OCI-LY7 (cell line): ENCODE data around the gene GPX3. TPM values are rescaled to one million over a fixed set of nuclear protein-coding genes. Genes with fewer than 3 reads are reported as not detected.

ENCODE experiments used
- BruUV-seq: library from RNA; stranded (reverse); fragments of 400-500 nt; replicated peaks from 2 replicates; lab custom pipeline; 2021; lab: Mats Ljungman, UMichigan
- CTCF ChIA-PET: fragments of 300-600 bp; sonication (Branson Sonifier 250); formaldehyde crosslinking; loops from one replicate; lab custom pipeline; 2022; ENCODE audit warnings: antibody characterized with exemption; ENCODE audit not compliant: unreplicated experiment; lab: Charles Lee
- POLR2A ChIA-PET: fragments of 300-600 bp; sonication (Branson Sonifier 250); formaldehyde crosslinking; loops from one replicate; lab custom pipeline; 2022; ENCODE audit warnings: antibody characterized with exemption; lab: Charles Lee
- DNase-seq: peaks from one replicate; pipeline ENCODE4 v3.0.0-alpha.2; 2015; ENCODE audit warnings: low spot score
- H2AFZ ChIP-seq: fragments of 200-600 bp; sonication (generic), shearing (Covaris generic); 2 replicates; pipeline ENCODE4 v1.6.1; 2014; ENCODE audit warnings: mild to moderate bottlenecking, antibody characterized with exemption, low read length, moderate library complexity
- H3K27ac ChIP-seq: fragments of 200-600 bp; sonication (generic); 2 replicates; pipeline ENCODE4 v1.5.1; 2014; ENCODE audit warnings: mixed run types, low read depth, mild to moderate bottlenecking, moderate library complexity, low read length, inconsistent platforms; ENCODE audit not compliant: poor library complexity, severe bottlenecking
- H3K36me3 ChIP-seq: fragments of 200-600 bp; sonication (generic); 2 replicates; pipeline ENCODE4 v1.6.1; 2014; ENCODE audit warnings: mild to moderate bottlenecking, antibody characterized with exemption, low read length, moderate library complexity, mixed read lengths; ENCODE audit not compliant: insufficient read depth
- H3K4me1 ChIP-seq: fragments of 200-600 bp; sonication (generic); 2 replicates; pipeline ENCODE4 v1.5.1; 2014; ENCODE audit warnings: mild to moderate bottlenecking, low read length; ENCODE audit not compliant: insufficient read depth, poor library complexity, severe bottlenecking
- H3K4me2 ChIP-seq: fragments of 200-600 bp; sonication (generic); 2 replicates; pipeline ENCODE4 v1.6.1; 2014; ENCODE audit warnings: mild to moderate bottlenecking, low read length
- H3K4me3 ChIP-seq: fragments of 200-600 bp; sonication (generic); 2 replicates; pipeline ENCODE4 v1.5.1; 2014; ENCODE audit warnings: mild to moderate bottlenecking, low read depth, low read length; ENCODE audit not compliant: poor library complexity, severe bottlenecking
- H3K79me2 ChIP-seq: fragments of 200-600 bp; sonication (generic); 2 replicates; pipeline ENCODE4 v1.6.1; 2016; ENCODE audit warnings: low read depth, mild to moderate bottlenecking, low read length, moderate library complexity, mixed read lengths; ENCODE audit not compliant: insufficient read depth
- H3K9me2 ChIP-seq: fragments of 200-600 bp; sonication (generic); 2 replicates; pipeline ENCODE4 v1.6.1; 2016; ENCODE audit warnings: mild to moderate bottlenecking, low read length, mixed read lengths; ENCODE audit not compliant: insufficient read depth
- H3K9me3 ChIP-seq: fragments of 200-600 bp; sonication (generic); 2 replicates; pipeline ENCODE4 v1.6.1; 2014; ENCODE audit warnings: mild to moderate bottlenecking, mixed run types, low read length, mixed read lengths
- H4K20me1 ChIP-seq: fragments of 200-600 bp; sonication (generic); 2 replicates; pipeline ENCODE4 v1.6.1; 2014; ENCODE audit warnings: mild to moderate bottlenecking, antibody characterized with exemption, low read length, moderate library complexity, mixed read lengths; ENCODE audit not compliant: insufficient read depth
- CTCF ChIP-seq: fragments of 200-600 bp; sonication (generic); conservative IDR thresholded peaks from 2 replicates; pipeline ENCODE4 v1.5.1; 2014; ENCODE audit warnings: mild to moderate bottlenecking, antibody characterized with exemption, low read length, moderate library complexity, mixed read lengths
- EZH2phosphoT487 ChIP-seq: fragments of 200-600 bp; sonication (generic); IDR thresholded peaks from 2 replicates; pipeline ENCODE4 v1.6.1; 2018; ENCODE audit warnings: low read depth, borderline replicate concordance, mild to moderate bottlenecking, mixed run types, antibody characterized with exemption, low read length, moderate library complexity, mixed read lengths
- intact Hi-C: fragments of 100-400 bp; cut with micrococcal nuclease; formaldehyde crosslinking; loops from one replicate; pipeline ENCODE4 v1.10.0; 2022; ENCODE audit not compliant: unreplicated experiment
- total RNA-seq, 2 experiments: library from RNA; depleted of rRNA in 1 of 2; stranded (reverse); fragments of >200 nt in 1 of 2; shearing (Covaris generic) in 1 of 2; gene quantifications; 2 replicates each; pipeline ENCODE4 v1.2.3, GENCODE V29; 2014 to 2022

GPX3 gene
- total RNA-seq, 2 experiments from 2014 or later, result not detected

- no TSS peak for BruUV-seq
- ChIA-PET CTCF (no interaction called here), POLR2A (no interaction called here)
- intact Hi-C loops, result no loop called here
- TF ChIP-seq EZH2phosphoT487 (no peak), CTCF (no peak)
- no peak overlapping the region for H3K4me3 ChIP-seq
- H2AFZ ChIP-seq, result no peak overlapping the region
- no peaks in the 10 kb centered on the region for H3K79me2 ChIP-seq
- H3K4me1 ChIP-seq, result no peaks in the 10 kb centered on the region
- no peaks in the 10 kb centered on the region for H3K36me3 ChIP-seq
- H3K9me2 ChIP-seq, result no peaks in the 10 kb centered on the region
- H3K4me2 ChIP-seq, result no peak overlapping the region
- no peaks in the 10 kb centered on the region; the same call in 1 of the 2 replicates for H3K9me3 ChIP-seq
- H3K27ac ChIP-seq, result no peak overlapping the region
- no peaks in the 10 kb centered on the region for H4K20me1 ChIP-seq
- no peak for DNase-seq
Measured at GRCh38 chr5:150993826-150994412, 26.5 kb upstream of the GPX3 start.

- DNase-seq, result no peak
- intact Hi-C loops, result no loop called here
- TF ChIP-seq EZH2phosphoT487, result no peak
- no peak for TF ChIP-seq CTCF
- H3K9me3 ChIP-seq, result no peaks in the 10 kb centered on the region; the same call in 1 of the 2 replicates
- H3K36me3 ChIP-seq, result no peaks in the 10 kb centered on the region
- H2AFZ ChIP-seq, result no peak overlapping the region
- no peak overlapping the region for H3K4me2 ChIP-seq
- ChIA-PET CTCF (no interaction called here), POLR2A (no interaction called here)
- no TSS peak for BruUV-seq
- no peaks in the 10 kb centered on the region for H3K79me2 ChIP-seq
- no peak overlapping the region for H3K4me3 ChIP-seq
- no peaks in the 10 kb centered on the region for H4K20me1 ChIP-seq
- H3K4me1 ChIP-seq, result no peaks in the 10 kb centered on the region
- no peak overlapping the region for H3K27ac ChIP-seq
- no peaks in the 10 kb centered on the region for H3K9me2 ChIP-seq
Measured at GRCh38 chr5:150999704-151000442, 20.5 kb upstream of the GPX3 start.

GRCh38 chr5:151001436-151001835, 19.0 kb upstream of the GPX3 start:
- Histone ChIP-seq H3K9me2 (no peaks in the 10 kb centered on the region), H3K27ac (no peak overlapping the region), H3K4me2 (no peak overlapping the region), H3K4me3 (no peak overlapping the region), H3K79me2 (no peaks in the 10 kb centered on the region), H3K4me1 (no peaks in the 10 kb centered on the region), H4K20me1 (no peaks in the 10 kb centered on the region), H3K9me3 (no peaks in the 10 kb centered on the region), H2AFZ (no peak overlapping the region), H3K36me3 (no peaks in the 10 kb centered on the region)
- CTCF ChIA-PET, result no interaction called here
- BruUV-seq, result no TSS peak
- POLR2A ChIA-PET, result interaction anchor here (0.5 kb wide), 1 partner anchor 169 kb away, joined by 3 read pairs; no protein-coding TSS in a partner anchor
- no peak for DNase-seq
- TF ChIP-seq CTCF (no peak), EZH2phosphoT487 (no peak)
- intact Hi-C loops, result no loop called here
